Rectal smooth muscle tissue (tissue), 1 donor: ENCODE measurements around the gene SH3BP4.

Experiments
- H3K27ac ChIP-seq: one replicate; pipeline ENCODE4 v1.7.0; 2013; ENCODE audit warnings: low read depth, low read length, inconsistent platforms
- H3K27me3 ChIP-seq: one replicate; pipeline ENCODE4 v1.7.0; 2013; ENCODE audit warnings: low read length; ENCODE audit not compliant: control insufficient read depth, insufficient read depth
- H3K36me3 ChIP-seq: one replicate; pipeline ENCODE4 v1.7.0; 2013; ENCODE audit warnings: low read length; ENCODE audit not compliant: control insufficient read depth, insufficient read depth
- H3K4me1 ChIP-seq: one replicate; pipeline ENCODE4 v1.7.0; 2013; ENCODE audit warnings: low read length; ENCODE audit not compliant: control insufficient read depth, insufficient read depth
- H3K4me3 ChIP-seq: one replicate; pipeline ENCODE4 v1.7.0; 2013; ENCODE audit warnings: low read length
- H3K9ac ChIP-seq: one replicate; pipeline ENCODE4 v1.7.0; 2013; ENCODE audit warnings: low read length

The SH3BP4 gene

GRCh38 chr2:234983011-234983726, 31.4 kb downstream of the SH3BP4 start:
- H3K9ac ChIP-seq, result no peak overlapping the region
- peaks cover 13% of the 10 kb centered on the region for H3K4me1 ChIP-seq
- H3K36me3 ChIP-seq, result peaks cover 3% of the 10 kb centered on the region
- no peak overlapping the region for H3K27ac ChIP-seq
- no peaks in the 10 kb centered on the region for H3K27me3 ChIP-seq
- H3K4me3 ChIP-seq, result no peak overlapping the region

GRCh38 chr2:234985608-234986245, 33.9 kb downstream of the SH3BP4 start:
- H3K36me3 ChIP-seq, result peaks cover 3% of the 10 kb centered on the region
- H3K4me1 ChIP-seq, result peaks cover 7% of the 10 kb centered on the region
- no peak overlapping the region for H3K27ac ChIP-seq
- no peak overlapping the region for H3K9ac ChIP-seq
- no peak overlapping the region for H3K4me3 ChIP-seq
- H3K27me3 ChIP-seq, result no peaks in the 10 kb centered on the region

GRCh38 chr2:234986390-234986789, 34.6 kb downstream of the SH3BP4 start:
- Histone ChIP-seq H3K27ac (no peak overlapping the region), H3K4me1 (peaks cover under 1% of the 10 kb centered on the region), H3K36me3 (peaks cover 3% of the 10 kb centered on the region), H3K9ac (no peak overlapping the region), H3K4me3 (no peak overlapping the region), H3K27me3 (no peaks in the 10 kb centered on the region)

- no peaks in the 10 kb centered on the region for H3K27me3 ChIP-seq
- H3K4me3 ChIP-seq, result no peak overlapping the region
- H3K4me1 ChIP-seq, result no peaks in the 10 kb centered on the region
- H3K27ac ChIP-seq, result no peak overlapping the region
- peaks cover 3% of the 10 kb centered on the region for H3K36me3 ChIP-seq
- H3K9ac ChIP-seq, result no peak overlapping the region
Measured at GRCh38 chr2:234986876-234987720, 35.3 kb downstream of the SH3BP4 start.

GRCh38 chr2:234987754-234988153, 35.9 kb downstream of the SH3BP4 start:
- Histone ChIP-seq H3K27me3 (no peaks in the 10 kb centered on the region), H3K4me3 (no peak overlapping the region), H3K36me3 (peaks cover 3% of the 10 kb centered on the region), H3K9ac (no peak overlapping the region), H3K27ac (no peak overlapping the region), H3K4me1 (no peaks in the 10 kb centered on the region)

GRCh38 chr2:234988491-234988890, 36.7 kb downstream of the SH3BP4 start:
- H3K4me3 ChIP-seq, result no peak overlapping the region
- no peaks in the 10 kb centered on the region for H3K4me1 ChIP-seq
- no peak overlapping the region for H3K9ac ChIP-seq
- peaks cover 3% of the 10 kb centered on the region for H3K36me3 ChIP-seq
- no peak overlapping the region for H3K27ac ChIP-seq
- H3K27me3 ChIP-seq, result no peaks in the 10 kb centered on the region

- Histone ChIP-seq H3K36me3 (peaks cover 3% of the 10 kb centered on the region), H3K9ac (no peak overlapping the region), H3K27me3 (no peaks in the 10 kb centered on the region), H3K4me3 (no peak overlapping the region), H3K4me1 (no peaks in the 10 kb centered on the region), H3K27ac (no peak overlapping the region)
Measured at GRCh38 chr2:234989183-234989701, 37.4 kb downstream of the SH3BP4 start.

- H3K36me3 ChIP-seq, result peaks cover 6% of the 10 kb centered on the region
- no peaks in the 10 kb centered on the region for H3K4me1 ChIP-seq
- no peaks in the 10 kb centered on the region for H3K27me3 ChIP-seq
- H3K9ac ChIP-seq, result no peak overlapping the region
- no peak overlapping the region for H3K27ac ChIP-seq
- no peak overlapping the region for H3K4me3 ChIP-seq
Measured at GRCh38 chr2:234990300-234990699, 38.5 kb downstream of the SH3BP4 start.

GRCh38 chr2:234991290-234991689, 39.5 kb downstream of the SH3BP4 start:
- Histone ChIP-seq H3K4me3 (no peak overlapping the region), H3K27ac (no peak overlapping the region), H3K27me3 (no peaks in the 10 kb centered on the region), H3K4me1 (no peaks in the 10 kb centered on the region), H3K9ac (no peak overlapping the region), H3K36me3 (peaks cover 5% of the 10 kb centered on the region)

- Histone ChIP-seq H3K9ac (no peak overlapping the region), H3K27ac (no peak overlapping the region), H3K27me3 (no peaks in the 10 kb centered on the region), H3K36me3 (peaks cover 5% of the 10 kb centered on the region), H3K4me1 (no peaks in the 10 kb centered on the region), H3K4me3 (no peak overlapping the region)
Measured at GRCh38 chr2:234991793-234992192, 40.0 kb downstream of the SH3BP4 start.

- no peaks in the 10 kb centered on the region for H3K27me3 ChIP-seq
- H3K4me3 ChIP-seq, result no peak overlapping the region
- peaks cover 5% of the 10 kb centered on the region for H3K36me3 ChIP-seq
- no peak overlapping the region for H3K9ac ChIP-seq
- no peak overlapping the region for H3K27ac ChIP-seq
- no peaks in the 10 kb centered on the region for H3K4me1 ChIP-seq
Measured at GRCh38 chr2:234992196-234992595, 40.4 kb downstream of the SH3BP4 start.

GRCh38 chr2:234992624-234993349, 41.0 kb downstream of the SH3BP4 start:
- H3K27ac ChIP-seq, result no peak overlapping the region
- H3K36me3 ChIP-seq, result peaks cover 5% of the 10 kb centered on the region
- no peaks in the 10 kb centered on the region for H3K27me3 ChIP-seq
- no peaks in the 10 kb centered on the region for H3K4me1 ChIP-seq
- no peak overlapping the region for H3K4me3 ChIP-seq
- no peak overlapping the region for H3K9ac ChIP-seq
